H9 (cell line): ENCODE data around the gene DOC2B. TPM values are rescaled to one million over a fixed set of nuclear protein-coding genes. Genes with fewer than 3 reads are reported as not detected.

Experiments
- DNase-seq: peaks from one replicate; pipeline ENCODE4 v3.0.0-alpha.2; 2017
- H2AFZ ChIP-seq: one replicate; pipeline ENCODE4 v1.6.1; 2013; ENCODE audit warnings: mild to moderate bottlenecking, low read length, control low read depth, moderate library complexity
- H2AK5ac ChIP-seq: 2 replicates; pipeline ENCODE4 v1.6.1; 2013; ENCODE audit warnings: low read length, control low read depth, mixed read lengths; ENCODE audit not compliant: insufficient read length
- H2BK120ac ChIP-seq: one replicate; pipeline ENCODE4 v1.6.1; 2013; ENCODE audit warnings: low read depth, mild to moderate bottlenecking, low read length, control low read depth, inconsistent platforms; ENCODE audit not compliant: poor library complexity, severe bottlenecking
- H2BK12ac ChIP-seq: 2 replicates; pipeline ENCODE4 v1.6.1; 2013; ENCODE audit warnings: low read length, control low read depth, mixed read lengths, low read depth; ENCODE audit not compliant: insufficient read length
- H2BK15ac ChIP-seq: 2 replicates; pipeline ENCODE4 v1.6.1; 2013; ENCODE audit warnings: low read depth, low read length, control low read depth
- H2BK20ac ChIP-seq: one replicate; pipeline ENCODE4 v1.6.1; 2013; ENCODE audit warnings: low read depth, mild to moderate bottlenecking, low read length, control low read depth, inconsistent platforms; ENCODE audit not compliant: poor library complexity, severe bottlenecking
- H2BK5ac ChIP-seq: 2 replicates; pipeline ENCODE4 v1.6.1; 2013; ENCODE audit warnings: low read length, control low read depth, mixed read lengths; ENCODE audit not compliant: insufficient read length
- H3K14ac ChIP-seq: 2 replicates; pipeline ENCODE4 v1.6.1; 2013; ENCODE audit warnings: low read length, control low read depth; ENCODE audit not compliant: insufficient read depth
- H3K18ac ChIP-seq: 2 replicates; pipeline ENCODE4 v1.6.1; 2013; ENCODE audit warnings: low read depth, mild to moderate bottlenecking, mixed read lengths, low read length, control low read depth; ENCODE audit not compliant: insufficient read length
- H3K23ac ChIP-seq: 2 replicates; pipeline ENCODE4 v1.6.1; 2013; ENCODE audit warnings: low read length, control low read depth, mixed read lengths, low read depth; ENCODE audit not compliant: insufficient read length
- H3K23me2 ChIP-seq: 2 replicates; pipeline ENCODE4 v1.6.1; 2013; ENCODE audit warnings: low read depth, mild to moderate bottlenecking, mixed read lengths, low read length, control low read depth; ENCODE audit not compliant: insufficient read length, poor library complexity, severe bottlenecking
- H3K27ac ChIP-seq: 2 replicates; pipeline ENCODE4 v1.5.1; 2013; ENCODE audit warnings: low read length, control low read depth, mixed read lengths, low read depth; ENCODE audit not compliant: insufficient read length
- H3K27me3 ChIP-seq: 2 replicates; pipeline ENCODE4 v1.6.1; 2013; ENCODE audit warnings: low read length, control low read depth, inconsistent platforms; ENCODE audit not compliant: insufficient read depth
- H3K4ac ChIP-seq: 2 replicates; pipeline ENCODE4 v1.6.1; 2013; ENCODE audit warnings: low read depth, mild to moderate bottlenecking, control low read depth, inconsistent platforms, low read length, moderate library complexity
- H3K4me1 ChIP-seq: 2 replicates; pipeline ENCODE4 v1.6.1; 2013; ENCODE audit warnings: low read length, control low read depth, inconsistent platforms; ENCODE audit not compliant: insufficient read depth
- H3K4me2 ChIP-seq: 2 replicates; pipeline ENCODE4 v1.6.1; 2013; ENCODE audit warnings: low read length, control low read depth, mixed read lengths; ENCODE audit not compliant: insufficient read length, insufficient read depth
- H3K56ac ChIP-seq: 2 replicates; pipeline ENCODE4 v1.6.1; 2013; ENCODE audit warnings: low read depth, mild to moderate bottlenecking, mixed read lengths, low read length, control low read depth; ENCODE audit not compliant: insufficient read length
- H3K79me1 ChIP-seq: 2 replicates; pipeline ENCODE4 v1.6.1; 2013; ENCODE audit warnings: low read depth, mild to moderate bottlenecking, moderate library complexity, low read length, control low read depth, inconsistent platforms; ENCODE audit not compliant: insufficient read depth, poor library complexity, severe bottlenecking
- H3K79me2 ChIP-seq: 2 replicates; pipeline ENCODE4 v1.6.1; 2013; ENCODE audit warnings: low read length, control low read depth, inconsistent platforms; ENCODE audit not compliant: insufficient read depth
- H3K9ac ChIP-seq: 2 replicates; pipeline ENCODE4 v1.6.1; 2013; ENCODE audit warnings: low read length, control low read depth, mixed read lengths; ENCODE audit not compliant: insufficient read length; ENCODE audit errors: extremely low read depth
- H3K9me3 ChIP-seq: one replicate; pipeline ENCODE4 v1.6.1; 2013; ENCODE audit warnings: low read depth, low read length, inconsistent platforms; ENCODE audit not compliant: control insufficient read depth
- H3T11ph ChIP-seq: one replicate; pipeline ENCODE4 v1.6.1; 2013; ENCODE audit warnings: mild to moderate bottlenecking, low read length, control low read depth, inconsistent platforms
- H4K20me1 ChIP-seq: one replicate; pipeline ENCODE4 v1.6.1; 2013; ENCODE audit not compliant: control insufficient read depth, insufficient read length, insufficient read depth
- H4K5ac ChIP-seq: 2 replicates; pipeline ENCODE4 v1.6.1; 2013; ENCODE audit warnings: low read depth, mild to moderate bottlenecking, mixed read lengths, low read length, control low read depth; ENCODE audit not compliant: insufficient read length
- H4K8ac ChIP-seq: replicated peaks from 2 replicates; pipeline ENCODE4 v1.6.1; 2013; ENCODE audit warnings: low read length, control low read depth, mixed read lengths, low read depth; ENCODE audit not compliant: insufficient read length
- H4K91ac ChIP-seq: 2 replicates; pipeline ENCODE4 v1.6.1; 2013; ENCODE audit warnings: low read depth, mild to moderate bottlenecking, moderate library complexity, mixed read lengths, low read length, control low read depth; ENCODE audit not compliant: insufficient read length
- H3K27ac Mint-ChIP-seq, 3 experiments: 2 replicates in 2 of 3; 3 replicates in 1 of 3; pipeline ENCODE4 v1.8.0; 2020 to 2021; ENCODE audit warnings: mixed read lengths in 3 of 3, mild to moderate bottlenecking in 1 of 3, moderate library complexity in 1 of 3
- H3K27me3 Mint-ChIP-seq: 2 replicates; pipeline ENCODE4 v1.8.0; 2021; ENCODE audit warnings: low read depth, mild to moderate bottlenecking, moderate library complexity, mixed read lengths
- H3K36me3 Mint-ChIP-seq, 3 experiments: 2 replicates in 2 of 3; 3 replicates in 1 of 3; pipeline ENCODE4 v1.8.0; 2020 to 2021; ENCODE audit warnings: low read depth in 3 of 3, mixed read lengths in 3 of 3; ENCODE audit not compliant: insufficient read depth in 1 of 3
- H3K4me1 Mint-ChIP-seq, 2 experiments: 2 replicates each; pipeline ENCODE4 v1.8.0; 2020; ENCODE audit warnings: mixed read lengths in 2 of 2
- H3K4me3 Mint-ChIP-seq, 2 experiments: 2 replicates in 1 of 2; 3 replicates in 1 of 2; pipeline ENCODE4 v1.8.0; 2020 to 2021; ENCODE audit warnings: mild to moderate bottlenecking in 2 of 2, mixed read lengths in 2 of 2, moderate library complexity in 1 of 2
- H3K9me3 Mint-ChIP-seq, 2 experiments: 2 replicates in 1 of 2; 3 replicates in 1 of 2; pipeline ENCODE4 v1.8.0; 2020; ENCODE audit warnings: mild to moderate bottlenecking in 2 of 2, mixed read lengths in 2 of 2, moderate library complexity in 1 of 2
- CTCF ChIP-seq: fragments of 200-600 bp; sonication (generic); conservative IDR thresholded peaks from 3 replicates; pipeline ENCODE4 v1.8.0; 2021; ENCODE audit warnings: antibody characterized with exemption, mild to moderate bottlenecking
- WGBS: extraction: QIAGEN DNeasy Blood & Tissue Kit; methylation state at CpG from one replicate; pipeline ENCODE4 v1.1.7; 2013; ENCODE audit warnings: missing lambda C conversion rate, low lambda C conversion rate, mixed read lengths; ENCODE audit not compliant: insufficient read length; ENCODE audit errors: extremely low coverage; 5-methylcytosine and 5-hydroxymethylcytosine counted together
- total RNA-seq: library from RNA; stranded (reverse); gene quantifications from 2 replicates; pipeline ENCODE4 v1.2.1, GENCODE V29; 2021

DOC2B gene
- total RNA-seq, 1 experiment from 2014 or later, result 2.1 TPM

DNA sequence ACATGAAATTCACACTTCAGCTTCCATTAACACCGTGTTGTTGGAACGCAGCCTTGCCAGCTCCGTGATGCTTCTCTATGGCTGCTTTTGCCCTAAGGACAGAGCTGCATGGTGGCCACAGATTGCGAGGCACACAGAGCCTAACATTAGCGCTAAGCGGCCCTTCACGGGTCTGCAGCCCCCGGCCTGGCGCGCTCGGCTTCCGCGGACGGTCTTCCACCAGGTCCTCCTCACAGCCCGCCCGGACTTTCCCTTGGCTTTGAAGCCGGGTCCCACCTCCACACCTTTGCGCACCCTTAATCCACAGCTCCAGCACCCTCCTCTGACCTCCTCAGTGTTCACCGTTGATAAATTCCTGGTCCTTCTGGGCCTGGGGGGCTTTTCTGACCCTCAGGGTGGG, 24.5 kb downstream of the DOC2B start:
- Histone ChIP-seq H2BK5ac (no peak overlapping the region), H4K8ac (no peak overlapping the region), H3K4me2 (no peak overlapping the region), H3K9ac (no peak overlapping the region), H2BK12ac (no peak overlapping the region), H3K27ac (no peak overlapping the region), H3K23me2 (no peaks in the 10 kb centered on the region), H3K4ac (no peak overlapping the region), H3K18ac (no peak overlapping the region), H3K9me3 (no peaks in the 10 kb centered on the region), H2BK120ac (no peak overlapping the region), H2BK15ac (no peak overlapping the region), H4K91ac (no peak overlapping the region), H4K20me1 (no peaks in the 10 kb centered on the region), H4K5ac (no peak overlapping the region), H2BK20ac (no peak overlapping the region), H3K79me1 (no peaks in the 10 kb centered on the region), H3K56ac (no peak overlapping the region), H2AK5ac (no peak overlapping the region), H3K4me1 (no peaks in the 10 kb centered on the region), H3K23ac (no peak overlapping the region), H3T11ph (no peak overlapping the region), H3K27me3 (no peaks in the 10 kb centered on the region), H3K14ac (no peak overlapping the region; the same call in 1 of the 2 replicates), H3K79me2 (no peaks in the 10 kb centered on the region), H2AFZ (no peak overlapping the region)
- Mint-ChIP-seq H3K9me3 (no peaks in the 10 kb centered on the region), H3K4me3 (no peak overlapping the region), H3K4me1 (no peaks in the 10 kb centered on the region), H3K27me3 (peaks cover 4% of the 10 kb centered on the region), H3K27ac (no peak overlapping the region), H3K36me3 (no peaks in the 10 kb centered on the region)
- no peak for DNase-seq
- WGBS, result no CpG with 5 or more reads among the region's 19 CpGs
- TF ChIP-seq CTCF, result no peak
